Cardiac muscle cell (in vitro differentiated cells and primary cell): Measurements from ENCODE around the gene C14orf180. TPM values are rescaled to one million over a fixed set of nuclear protein-coding genes. Genes with fewer than 3 reads are reported as not detected.

ENCODE experiments used
- DNase-seq, 2 donors: peaks; one replicate each; pipeline versions ENCODE4 v3.0.0 to v3.0.0-alpha.2; 2010 to 2017; ENCODE audit warnings: low read depth in 1 of 2, low spot score in 1 of 2
- H3K27ac ChIP-seq: fragments of 200-600 bp; sonication (generic); 2 replicates; pipeline ENCODE4 v1.5.1; 2016
- H3K27me3 ChIP-seq: fragments of 200-600 bp; sonication (generic); 2 replicates; pipeline ENCODE4 v1.6.0; 2016; ENCODE audit warnings: control low read depth
- H3K36me3 ChIP-seq: fragments of 200-600 bp; sonication (generic); 2 replicates; pipeline ENCODE4 v1.5.1; 2016; ENCODE audit warnings: control low read depth
- H3K4me1 ChIP-seq: fragments of 200-600 bp; sonication (generic); 2 replicates; pipeline ENCODE4 v1.8.1; 2017; ENCODE audit warnings: low read depth, mild to moderate bottlenecking, mixed run types
- H3K4me3 ChIP-seq: fragments of 200-600 bp; sonication (generic); 2 replicates; pipeline ENCODE4 v1.5.1; 2016; ENCODE audit warnings: mild to moderate bottlenecking
- H3K9me3 ChIP-seq: fragments of 200-600 bp; sonication (generic); 2 replicates; pipeline ENCODE4 v1.5.1; 2017; ENCODE audit warnings: low read depth, mild to moderate bottlenecking, control low read depth
- CTCF ChIP-seq: IDR thresholded peaks from 2 replicates; pipeline ENCODE4 v1.5.1; 2012; ENCODE audit warnings: low read depth, mild to moderate bottlenecking, low read length
- polyA plus RNA-seq: library from polyadenylated mRNA; unstranded; fragments of >200 nt; fragmentation: Nextera tagmentation; extraction: Ambion mirVana; gene quantifications from 2 replicates; pipeline ENCODE4 v1.2.1, GENCODE V29; 2016
- total RNA-seq: library from RNA; depleted of rRNA; stranded (reverse); fragments of >200 nt; gene quantifications from 2 replicates; pipeline ENCODE4 v1.2.3, GENCODE V29; 2016

C14orf180 gene
- total and polyA plus RNA-seq, 2 experiments from 2014 or later, result 17.1 to 19.7 TPM

GRCh38 chr14:104590240-104590965, 10.8 kb downstream of the C14orf180 start:
- Histone ChIP-seq H3K27ac (no peak overlapping the region), H3K36me3 (no peaks in the 10 kb centered on the region), H3K4me3 (no peak overlapping the region), H3K27me3 (no peaks in the 10 kb centered on the region), H3K9me3 (no peaks in the 10 kb centered on the region), H3K4me1 (no peaks in the 10 kb centered on the region)
- TF ChIP-seq CTCF, result no peak
- no peak for DNase-seq

- no peaks in the 10 kb centered on the region for H3K9me3 ChIP-seq
- H3K4me3 ChIP-seq, result no peak overlapping the region
- no peaks in the 10 kb centered on the region for H3K27me3 ChIP-seq
- no peak for TF ChIP-seq CTCF
- H3K27ac ChIP-seq, result no peak overlapping the region
- no peaks in the 10 kb centered on the region for H3K4me1 ChIP-seq
- H3K36me3 ChIP-seq, result no peaks in the 10 kb centered on the region
- DNase-seq, result no peak
Observed at GRCh38 chr14:104591031-104591430, 11.5 kb downstream of the C14orf180 start.

GRCh38 chr14:104591506-104592291, 12.1 kb downstream of the C14orf180 start:
- Histone ChIP-seq H3K9me3 (no peaks in the 10 kb centered on the region), H3K4me1 (no peaks in the 10 kb centered on the region), H3K27ac (no peak overlapping the region), H3K36me3 (no peaks in the 10 kb centered on the region), H3K27me3 (no peaks in the 10 kb centered on the region), H3K4me3 (no peak overlapping the region)
- DNase-seq, result no peak
- no peak for TF ChIP-seq CTCF

- no peaks in the 10 kb centered on the region for H3K4me1 ChIP-seq
- H3K36me3 ChIP-seq, result no peaks in the 10 kb centered on the region
- no peak for DNase-seq
- TF ChIP-seq CTCF, result no peak
- no peak overlapping the region for H3K4me3 ChIP-seq
- no peaks in the 10 kb centered on the region for H3K27me3 ChIP-seq
- H3K9me3 ChIP-seq, result no peaks in the 10 kb centered on the region
- H3K27ac ChIP-seq, result no peak overlapping the region
Observed at GRCh38 chr14:104592292-104592672, 12.7 kb downstream of the C14orf180 start.

GRCh38 chr14:104592785-104593184, 13.2 kb downstream of the C14orf180 start:
- no peak for DNase-seq
- no peak overlapping the region for H3K4me3 ChIP-seq
- no peaks in the 10 kb centered on the region for H3K9me3 ChIP-seq
- no peak for TF ChIP-seq CTCF
- H3K27ac ChIP-seq, result no peak overlapping the region
- H3K4me1 ChIP-seq, result no peaks in the 10 kb centered on the region
- H3K27me3 ChIP-seq, result no peaks in the 10 kb centered on the region
- no peaks in the 10 kb centered on the region for H3K36me3 ChIP-seq
